CD4-positive, alpha-beta T cell (primary cell): Measurements from ENCODE around the gene CENPP. TPM values are rescaled to one million over a fixed set of nuclear protein-coding genes. Genes with fewer than 3 reads are reported as not detected.

Source experiments
- ATAC-seq: fragments of 200-7000 bp; cut with Tn5 transposase; one replicate; pipeline ENCODE4 v1.10.0; 2022; ENCODE audit warnings: mild to moderate bottlenecking; ENCODE audit not compliant: poor library complexity
- CTCF ChIA-PET: fragments of 350-600 bp; sonication (Branson Sonifier 250); formaldehyde crosslinking; loops from one replicate; lab custom pipeline; 2021; ENCODE audit warnings: antibody characterized with exemption, inconsistent platforms; lab: Charles Lee
- POLR2A ChIA-PET: fragments of 350-600 bp; sonication (Branson Sonifier 250); formaldehyde crosslinking; loops from one replicate; lab custom pipeline; 2021; ENCODE audit warnings: antibody characterized with exemption, inconsistent platforms; lab: Charles Lee
- DNase-seq, 14 experiments: peaks; one replicate each; pipeline ENCODE4 v3.0.0-alpha.2; 2013 to 2020; ENCODE audit warnings: mixed read lengths in 2 of 14
- H3K27ac ChIP-seq, 2 donors: one replicate each; pipeline versions ENCODE4 v1.5.1 to v1.7.0; 2013; ENCODE audit warnings: low read length in 2 of 2, low read depth in 1 of 2, mild to moderate bottlenecking in 1 of 2
- H3K27me3 ChIP-seq, 2 experiments: 1 replicate in 1 of 2; 2 replicates in 1 of 2; pipeline versions ENCODE4 v1.6.1 to v1.7.0; 2013; ENCODE audit warnings: low read length in 2 of 2, control low read depth in 1 of 2, mild to moderate bottlenecking in 1 of 2, moderate library complexity in 1 of 2; ENCODE audit not compliant: insufficient read depth in 2 of 2, control insufficient read depth in 1 of 2
- H3K36me3 ChIP-seq: one replicate; pipeline ENCODE4 v1.6.1; 2013; ENCODE audit warnings: low read length, control low read depth; ENCODE audit not compliant: insufficient read depth
- H3K4me1 ChIP-seq: one replicate; pipeline ENCODE4 v1.6.1; 2013; ENCODE audit warnings: low read length, control low read depth; ENCODE audit not compliant: insufficient read depth
- H3K4me3 ChIP-seq: one replicate; pipeline ENCODE4 v1.5.1; 2013; ENCODE audit warnings: mild to moderate bottlenecking, low read length, moderate library complexity
- H3K9me3 ChIP-seq, 2 experiments: 1 replicate in 1 of 2; 2 replicates in 1 of 2; pipeline versions ENCODE4 v1.6.1 to v1.7.0; 2013; ENCODE audit warnings: low read length in 2 of 2, mild to moderate bottlenecking in 2 of 2, control low read depth in 1 of 2, moderate library complexity in 1 of 2; ENCODE audit not compliant: control insufficient read depth in 1 of 2, insufficient read depth in 1 of 2
- H3K27ac Mint-ChIP-seq: one replicate; pipeline ENCODE4 v1.8.0; 2020; ENCODE audit warnings: mixed read lengths
- H3K27me3 Mint-ChIP-seq: one replicate; pipeline ENCODE4 v1.8.0; 2021; ENCODE audit warnings: mixed read lengths
- H3K36me3 Mint-ChIP-seq: one replicate; pipeline ENCODE4 v1.8.0; 2021; ENCODE audit warnings: low read depth, mixed read lengths
- H3K4me1 Mint-ChIP-seq: one replicate; pipeline ENCODE4 v1.8.0; 2021; ENCODE audit warnings: low read depth, mixed read lengths
- H3K4me3 Mint-ChIP-seq: one replicate; pipeline ENCODE4 v1.8.0; 2020; ENCODE audit warnings: mild to moderate bottlenecking, mixed read lengths
- H3K9me3 Mint-ChIP-seq: one replicate; pipeline ENCODE4 v1.8.0; 2020; ENCODE audit warnings: mixed read lengths
- intact Hi-C, 2 experiments: fragments of 100-400 bp; cut with DNase I in 1 of 2; cut with micrococcal nuclease in 1 of 2; formaldehyde crosslinking; loops; one replicate each; pipeline versions ENCODE4 v1.15.1 to v1.9.0; 2023 to 2025; cut with DNase I, micrococcal nuclease
- total RNA-seq, 174 experiments: library from RNA in 2 of 174; stranded (reverse) in 2 of 174; gene quantifications; one replicate each; pipeline ENCODE4 v1.2.3 and lab custom pipeline; 2021 to 2026
- TF ChIP-seq, protein P1 (sequence below): fragments of 200-600 bp; IDR thresholded peaks from one replicate; pipeline ENCODE4 v1.8.0; 2022; ENCODE audit warnings: antibody characterized with exemption, mild to moderate bottlenecking

CENPP gene
- total RNA-seq, 2 experiments from 2014 or later, result 4.8 TPM

DNA sequence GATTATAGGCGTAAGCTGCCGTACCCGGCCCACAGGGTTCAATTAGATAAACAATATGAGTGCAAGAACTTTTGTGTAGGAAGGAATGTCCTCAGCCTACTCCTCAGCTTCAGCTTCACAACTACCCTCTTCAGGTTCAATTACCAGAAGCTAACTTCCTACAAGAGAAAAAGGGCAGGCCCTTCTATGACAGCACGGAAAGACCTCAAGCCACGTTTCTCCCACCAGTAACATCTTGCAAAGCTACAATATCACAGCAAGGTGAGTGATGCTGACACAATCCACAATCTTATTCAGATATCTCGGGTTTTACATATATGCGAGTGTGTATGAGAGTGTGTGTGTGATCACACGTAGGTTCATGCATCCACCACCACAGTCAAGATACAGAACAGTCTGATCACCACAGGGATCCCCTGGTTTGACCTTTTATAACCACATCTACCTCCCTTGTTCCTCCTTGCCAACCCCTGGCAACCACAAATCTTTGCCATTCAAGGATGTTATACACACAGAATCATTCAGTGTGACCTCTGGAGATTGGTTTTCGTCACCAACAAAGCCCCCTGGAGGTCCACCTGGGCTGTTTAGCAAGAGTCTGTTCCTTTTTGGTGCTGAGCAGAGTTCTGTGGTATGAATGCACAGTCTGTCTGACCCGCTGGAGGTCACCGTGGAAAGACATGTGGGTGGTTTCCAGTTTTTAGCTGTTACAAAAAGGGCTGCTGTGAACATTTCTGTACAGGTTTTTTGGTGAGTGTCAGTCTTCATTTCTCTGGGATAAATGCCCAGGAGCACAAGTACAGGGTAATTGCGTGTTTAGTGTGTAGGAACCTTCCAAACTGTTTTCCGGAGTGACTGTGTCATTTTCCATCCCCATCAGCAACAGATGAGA is 305.9 kb downstream of the CENPP start:
- TF ChIP-seq, protein P1, sequence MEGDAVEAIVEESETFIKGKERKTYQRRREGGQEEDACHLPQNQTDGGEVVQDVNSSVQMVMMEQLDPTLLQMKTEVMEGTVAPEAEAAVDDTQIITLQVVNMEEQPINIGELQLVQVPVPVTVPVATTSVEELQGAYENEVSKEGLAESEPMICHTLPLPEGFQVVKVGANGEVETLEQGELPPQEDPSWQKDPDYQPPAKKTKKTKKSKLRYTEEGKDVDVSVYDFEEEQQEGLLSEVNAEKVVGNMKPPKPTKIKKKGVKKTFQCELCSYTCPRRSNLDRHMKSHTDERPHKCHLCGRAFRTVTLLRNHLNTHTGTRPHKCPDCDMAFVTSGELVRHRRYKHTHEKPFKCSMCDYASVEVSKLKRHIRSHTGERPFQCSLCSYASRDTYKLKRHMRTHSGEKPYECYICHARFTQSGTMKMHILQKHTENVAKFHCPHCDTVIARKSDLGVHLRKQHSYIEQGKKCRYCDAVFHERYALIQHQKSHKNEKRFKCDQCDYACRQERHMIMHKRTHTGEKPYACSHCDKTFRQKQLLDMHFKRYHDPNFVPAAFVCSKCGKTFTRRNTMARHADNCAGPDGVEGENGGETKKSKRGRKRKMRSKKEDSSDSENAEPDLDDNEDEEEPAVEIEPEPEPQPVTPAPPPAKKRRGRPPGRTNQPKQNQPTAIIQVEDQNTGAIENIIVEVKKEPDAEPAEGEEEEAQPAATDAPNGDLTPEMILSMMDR, result no peak
- no peaks in the 10 kb centered on the region for H3K4me1 Mint-ChIP-seq
- no peak overlapping the region for H3K27ac Mint-ChIP-seq
- H3K4me3 Mint-ChIP-seq, result no peak overlapping the region
- POLR2A ChIA-PET, result no interaction called here
- no peak overlapping the region for H3K4me3 ChIP-seq
- H3K9me3 Mint-ChIP-seq, result no peaks in the 10 kb centered on the region
- H3K4me1 ChIP-seq, result no peaks in the 10 kb centered on the region
- no peaks in the 10 kb centered on the region for H3K9me3 ChIP-seq
- CTCF ChIA-PET, result no interaction called here
- H3K36me3 ChIP-seq, result peaks cover 54% of the 10 kb centered on the region
- no peaks in the 10 kb centered on the region for H3K27me3 ChIP-seq
- DNase-seq, result peak in 1 of 14 experiments; percentile 7
- ATAC-seq, result no peak
- H3K27me3 Mint-ChIP-seq, result no peaks in the 10 kb centered on the region
- intact Hi-C loops, result loop anchor here (10.0 kb wide), 2 partner anchors 287 to 857 kb away; no protein-coding TSS in a partner anchor
- no peak overlapping the region for H3K27ac ChIP-seq
- H3K36me3 Mint-ChIP-seq, result peaks cover 91% of the 10 kb centered on the region

DNA sequence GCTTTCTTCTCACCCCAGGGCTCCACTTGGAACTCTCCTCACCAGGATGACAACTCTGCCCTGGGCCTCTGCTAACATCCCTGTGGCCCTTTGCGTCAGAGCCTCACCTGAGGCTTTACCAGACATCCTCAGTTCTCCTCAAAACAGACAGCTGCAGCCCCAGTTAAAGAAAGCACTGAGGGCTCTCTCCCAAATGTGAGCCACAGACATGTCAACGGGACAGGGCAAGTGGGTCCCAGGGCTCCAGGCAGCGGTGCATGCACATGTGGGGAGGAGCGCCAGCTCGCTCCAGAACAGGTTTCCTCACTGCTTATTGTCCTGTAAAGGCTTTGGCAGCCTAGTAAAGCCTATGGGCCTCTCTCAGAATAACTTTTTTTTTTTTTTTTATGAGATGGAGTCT is 306.9 kb downstream of the CENPP start:
- Histone ChIP-seq H3K4me3 (no peak overlapping the region), H3K27me3 (no peaks in the 10 kb centered on the region), H3K9me3 (no peaks in the 10 kb centered on the region), H3K27ac (no peak overlapping the region), H3K36me3 (peaks cover 64% of the 10 kb centered on the region), H3K4me1 (no peaks in the 10 kb centered on the region)
- peaks cover 90% of the 10 kb centered on the region for H3K36me3 Mint-ChIP-seq
- H3K27me3 Mint-ChIP-seq, result no peaks in the 10 kb centered on the region
- no peak overlapping the region for H3K4me3 Mint-ChIP-seq
- no peaks in the 10 kb centered on the region for H3K4me1 Mint-ChIP-seq
- TF ChIP-seq, protein P1, result no peak
- no peaks in the 10 kb centered on the region for H3K9me3 Mint-ChIP-seq
- intact Hi-C loops, result loop anchor here (10.0 kb wide), 2 partner anchors 288 to 858 kb away; no protein-coding TSS in a partner anchor
- DNase-seq, result peak in 1 of 14 experiments; percentile 12
- CTCF ChIA-PET, result no interaction called here
- ATAC-seq, result no peak
- POLR2A ChIA-PET, result no interaction called here
- no peak overlapping the region for H3K27ac Mint-ChIP-seq

DNA sequence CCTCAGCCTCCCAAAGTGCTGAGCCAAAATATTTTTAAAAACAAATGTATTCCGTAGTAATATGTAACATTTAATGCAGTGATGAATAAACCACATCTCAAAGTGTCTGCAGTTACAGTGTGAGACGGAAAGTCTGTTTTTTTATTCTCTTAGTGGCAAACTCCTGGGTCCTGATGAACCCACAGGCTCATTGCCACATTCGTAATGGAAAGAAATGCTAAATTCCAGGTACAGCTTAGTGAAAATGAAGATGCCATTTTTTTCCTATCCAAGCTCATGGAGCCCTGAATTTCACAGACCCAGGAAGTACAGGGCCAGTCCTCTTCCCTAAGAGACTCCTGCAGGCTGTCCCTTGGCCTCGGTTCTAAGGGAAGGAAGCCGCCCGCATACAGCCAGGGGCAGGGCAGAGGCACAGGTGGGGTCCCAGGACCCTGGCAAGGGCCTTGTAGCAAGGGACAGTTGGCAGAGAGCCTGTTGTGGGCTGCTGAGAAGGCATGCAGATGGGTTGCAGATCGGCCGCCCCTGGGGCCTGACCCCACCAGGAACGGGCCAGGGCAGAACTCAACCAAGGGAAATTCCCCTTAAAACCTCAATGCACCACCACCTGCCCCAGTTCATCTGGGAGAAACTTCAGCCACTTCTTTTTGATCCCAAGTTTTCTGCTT is 308.0 kb downstream of the CENPP start:
- CTCF ChIA-PET, result interaction anchor here (1.4 kb wide), 1 partner anchor 494 kb away, joined by 11 read pairs; no protein-coding TSS in a partner anchor
- Histone ChIP-seq H3K36me3 (peaks cover 72% of the 10 kb centered on the region), H3K27me3 (no peaks in the 10 kb centered on the region), H3K27ac (no peak overlapping the region), H3K9me3 (no peaks in the 10 kb centered on the region), H3K4me1 (no peaks in the 10 kb centered on the region), H3K4me3 (no peak overlapping the region)
- Mint-ChIP-seq H3K27me3 (no peaks in the 10 kb centered on the region), H3K9me3 (no peaks in the 10 kb centered on the region), H3K36me3 (peaks cover 88% of the 10 kb centered on the region), H3K4me1 (no peaks in the 10 kb centered on the region), H3K27ac (no peak overlapping the region), H3K4me3 (no peak overlapping the region)
- intact Hi-C loops, result loop anchor here (1.0 to 10.0 kb wide), 5 partner anchors 289 to 859 kb away; no protein-coding TSS in a partner anchor
- peak in 2 of 14 experiments; percentile 4 to 20 for DNase-seq
- TF ChIP-seq, protein P1, result no peak
- ATAC-seq, result no peak
- POLR2A ChIA-PET, result no interaction called here
